ENCODE results near the gene SLC40A1. TPM values are rescaled to one million over a fixed set of nuclear protein-coding genes. Genes with fewer than 3 reads are reported as not detected.

The SLC40A1 gene
- total RNA-seq, 1 donor from 2014 or later, result 98.0 TPM

- no peak for DNase-seq
Observed at GRCh38 chr2:189534854-189535832, 45.4 kb downstream of the SLC40A1 start.

- DNase-seq, result no peak
Observed at GRCh38 chr2:189533288-189534035, 47.1 kb downstream of the SLC40A1 start.

GRCh38 chr2:189530965-189531637 is 49.5 kb downstream of the SLC40A1 start:
- no peak for DNase-seq

- DNase-seq, result peak; percentile 59
Observed at GRCh38 chr2:189528617-189529016, 52.0 kb downstream of the SLC40A1 start.

GRCh38 chr2:189527812-189528592 is 52.6 kb downstream of the SLC40A1 start:
- no peak for DNase-seq

- no peak for DNase-seq
Observed at GRCh38 chr2:189527041-189527750, 53.4 kb downstream of the SLC40A1 start.

GRCh38 chr2:189526241-189526640 is 54.3 kb downstream of the SLC40A1 start:
- no peak for DNase-seq

- no peak for DNase-seq
Observed at GRCh38 chr2:189524746-189525145, 55.8 kb downstream of the SLC40A1 start.

- no peak for DNase-seq
Observed at GRCh38 chr2:189522435-189523151, 58.0 kb downstream of the SLC40A1 start.

GRCh38 chr2:189521699-189522434 is 58.7 kb downstream of the SLC40A1 start:
- no peak for DNase-seq

- DNase-seq, result no peak
Observed at GRCh38 chr2:189519631-189520387, 60.8 kb downstream of the SLC40A1 start.

- DNase-seq, result no peak
Observed at GRCh38 chr2:189517847-189518535, 62.6 kb downstream of the SLC40A1 start.

GRCh38 chr2:189516546-189516945 is 64.0 kb downstream of the SLC40A1 start:
- DNase-seq, result no peak

GRCh38 chr2:189515264-189515663 is 65.3 kb downstream of the SLC40A1 start:
- DNase-seq, result no peak

GRCh38 chr2:189514104-189514503 is 66.5 kb downstream of the SLC40A1 start:
- no peak for DNase-seq

- DNase-seq, result no peak
Observed at GRCh38 chr2:189512879-189513278, 67.7 kb downstream of the SLC40A1 start.

GRCh38 chr2:189511960-189512319 is 68.6 kb downstream of the SLC40A1 start:
- no peak for DNase-seq

GRCh38 chr2:189511210-189511959 is 69.2 kb downstream of the SLC40A1 start:
- DNase-seq, result no peak
